22Rv1 (cell line): ENCODE data around the gene DPYSL4.

Experiments used
- ZFX ChIP-seq: fragments of 450-650 bp; IDR thresholded peaks from 2 replicates; pipeline ENCODE4 v1.6.1; 2017; ENCODE audit warnings: antibody characterized with exemption, borderline replicate concordance
- TF ChIP-seq, protein P1 (sequence below): fragments of 450-650 bp; IDR thresholded peaks from 2 replicates; pipeline ENCODE4 v1.5.1; 2017; ENCODE audit warnings: mild to moderate bottlenecking

DNA sequence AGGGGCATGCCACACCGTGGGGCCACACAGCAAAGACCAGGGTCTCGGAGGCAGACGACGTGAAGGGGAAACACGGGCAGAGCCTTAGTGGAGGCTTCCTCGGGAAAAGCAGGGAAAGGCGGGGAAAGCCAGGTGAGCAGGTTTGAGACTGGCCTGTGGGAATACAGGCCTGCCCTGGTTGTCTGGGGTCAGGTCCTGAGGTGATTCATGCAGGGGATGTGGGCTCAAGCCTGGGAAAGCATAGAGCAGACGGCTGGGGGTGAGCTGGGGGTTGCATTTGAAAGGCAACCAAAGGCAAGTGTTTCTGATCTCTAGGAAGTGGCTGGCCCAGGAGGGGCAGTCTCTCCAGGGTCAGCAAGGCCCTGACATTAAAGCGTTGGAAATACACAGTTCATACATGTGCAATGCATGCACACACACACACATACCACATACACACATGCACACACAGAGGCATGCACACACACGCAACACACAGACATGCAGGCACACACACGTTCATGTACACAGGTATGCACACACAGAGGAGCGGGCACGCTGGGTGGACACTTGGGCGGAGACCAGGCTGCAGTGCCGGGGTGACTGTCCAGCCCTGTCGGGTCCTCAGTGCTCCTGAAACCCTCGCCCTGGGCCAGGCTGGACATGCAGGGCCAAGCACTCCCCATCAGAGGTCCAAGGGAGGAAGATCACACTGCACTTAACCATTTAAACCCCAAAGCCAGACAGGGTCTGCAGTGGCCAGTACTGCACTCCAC, 51.8 kb downstream of the DPYSL4 start:
- TF ChIP-seq, protein P1, sequence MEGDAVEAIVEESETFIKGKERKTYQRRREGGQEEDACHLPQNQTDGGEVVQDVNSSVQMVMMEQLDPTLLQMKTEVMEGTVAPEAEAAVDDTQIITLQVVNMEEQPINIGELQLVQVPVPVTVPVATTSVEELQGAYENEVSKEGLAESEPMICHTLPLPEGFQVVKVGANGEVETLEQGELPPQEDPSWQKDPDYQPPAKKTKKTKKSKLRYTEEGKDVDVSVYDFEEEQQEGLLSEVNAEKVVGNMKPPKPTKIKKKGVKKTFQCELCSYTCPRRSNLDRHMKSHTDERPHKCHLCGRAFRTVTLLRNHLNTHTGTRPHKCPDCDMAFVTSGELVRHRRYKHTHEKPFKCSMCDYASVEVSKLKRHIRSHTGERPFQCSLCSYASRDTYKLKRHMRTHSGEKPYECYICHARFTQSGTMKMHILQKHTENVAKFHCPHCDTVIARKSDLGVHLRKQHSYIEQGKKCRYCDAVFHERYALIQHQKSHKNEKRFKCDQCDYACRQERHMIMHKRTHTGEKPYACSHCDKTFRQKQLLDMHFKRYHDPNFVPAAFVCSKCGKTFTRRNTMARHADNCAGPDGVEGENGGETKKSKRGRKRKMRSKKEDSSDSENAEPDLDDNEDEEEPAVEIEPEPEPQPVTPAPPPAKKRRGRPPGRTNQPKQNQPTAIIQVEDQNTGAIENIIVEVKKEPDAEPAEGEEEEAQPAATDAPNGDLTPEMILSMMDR: no peak
- no peak for TF ChIP-seq ZFX
